Right lobe of liver (tissue), 6 donors: ENCODE measurements around the gene ATCAY. TPM values are rescaled to one million over a fixed set of nuclear protein-coding genes. Genes with fewer than 3 reads are reported as not detected.

Source experiments
- ATAC-seq, 4 donors: fragments of 200-7000 bp; cut with Tn5 transposase; one replicate each; pipeline ENCODE4 v1.9.1; 2020; ENCODE audit warnings: mild to moderate bottlenecking in 4 of 4, moderate library complexity in 4 of 4
- DNase-seq, 3 donors: peaks; one replicate each; pipeline ENCODE4 v3.0.0-alpha.2; 2020
- H3K27ac ChIP-seq, 3 donors: fragments of 200-600 bp; one replicate each; pipeline ENCODE4 v1.8.0; 2022
- H3K27me3 ChIP-seq, 2 donors: fragments of 200-600 bp; one replicate each; pipeline ENCODE4 v1.8.0; 2022
- H3K36me3 ChIP-seq, 4 donors: fragments of 200-600 bp; sonication (generic) in 1 of 4; one replicate each; pipeline versions ENCODE4 v1.5.1 to v1.8.0; 2017 to 2022; ENCODE audit warnings: control low read depth in 1 of 4
- H3K4me1 ChIP-seq, 4 donors: fragments of 200-600 bp; sonication (generic) in 1 of 4; one replicate each; pipeline versions ENCODE4 v1.5.1 to v1.8.0; 2017 to 2022; ENCODE audit warnings: control low read depth in 1 of 4
- H3K4me3 ChIP-seq, 3 donors: fragments of 200-600 bp; one replicate each; pipeline ENCODE4 v1.8.0; 2022
- H3K9me3 ChIP-seq, 4 donors: fragments of 200-600 bp; sonication (generic) in 1 of 4; one replicate each; pipeline versions ENCODE4 v1.5.1 to v1.8.0; 2017 to 2022; ENCODE audit warnings: control low read depth in 1 of 4
- POLR2A ChIP-seq: fragments of 450-650 bp; IDR thresholded peaks from one replicate; pipeline ENCODE4 v1.6.1; 2017; ENCODE audit warnings: antibody characterized with exemption, mild to moderate bottlenecking
- WGBS: methylation state at CpG from one replicate; pipeline ENCODE4 v1.1.6; 2018; ENCODE audit warnings: low coverage, low lambda C conversion rate; ENCODE audit not compliant: insufficient coverage; ENCODE audit errors: missing lambda C conversion rate; 5-methylcytosine and 5-hydroxymethylcytosine counted together
- intact Hi-C, 2 donors: fragments of 100-400 bp; cut with DNase I; formaldehyde crosslinking; loops; one replicate each; pipeline versions ENCODE4 v1.11.2 to v1.14.1; 2022
- total RNA-seq, 6 experiments: library from RNA; depleted of rRNA in 2 of 6; stranded (reverse); fragments of >200 nt in 2 of 6; fragmentation: NEBNext Ultra II Directional in 3 of 6; extraction: Animal tissue kit (Norgen Biotek cat#: 25700) in 3 of 6; gene quantifications; one replicate each; pipeline versions ENCODE4 v1.1.0 to v1.2.4, GENCODE V29; 2016 to 2023
- TF ChIP-seq, protein P1 (sequence below), 4 donors: fragments of 200-600 bp in 3 of 4; fragments of 450-650 bp in 1 of 4; IDR thresholded peaks; one replicate each; pipeline versions ENCODE4 v1.5.1 to v1.8.0; 2016 to 2022; ENCODE audit warnings: antibody characterized with exemption in 4 of 4, mild to moderate bottlenecking in 2 of 4
- donor health status: DM: no; HTN: yes; CAD: no.
- donor health status: DM: no; HTN: no; CAD: no.
- donor health status: DM: no; HTN: no; CAD: no.
- donor health status: DM: no; HTN: yes; CAD: no.
- donor health status: DM: no; HTN: yes; CAD: no.

Gene ATCAY
- total RNA-seq, 6 experiments from 2014 or later, result not detected

DNA sequence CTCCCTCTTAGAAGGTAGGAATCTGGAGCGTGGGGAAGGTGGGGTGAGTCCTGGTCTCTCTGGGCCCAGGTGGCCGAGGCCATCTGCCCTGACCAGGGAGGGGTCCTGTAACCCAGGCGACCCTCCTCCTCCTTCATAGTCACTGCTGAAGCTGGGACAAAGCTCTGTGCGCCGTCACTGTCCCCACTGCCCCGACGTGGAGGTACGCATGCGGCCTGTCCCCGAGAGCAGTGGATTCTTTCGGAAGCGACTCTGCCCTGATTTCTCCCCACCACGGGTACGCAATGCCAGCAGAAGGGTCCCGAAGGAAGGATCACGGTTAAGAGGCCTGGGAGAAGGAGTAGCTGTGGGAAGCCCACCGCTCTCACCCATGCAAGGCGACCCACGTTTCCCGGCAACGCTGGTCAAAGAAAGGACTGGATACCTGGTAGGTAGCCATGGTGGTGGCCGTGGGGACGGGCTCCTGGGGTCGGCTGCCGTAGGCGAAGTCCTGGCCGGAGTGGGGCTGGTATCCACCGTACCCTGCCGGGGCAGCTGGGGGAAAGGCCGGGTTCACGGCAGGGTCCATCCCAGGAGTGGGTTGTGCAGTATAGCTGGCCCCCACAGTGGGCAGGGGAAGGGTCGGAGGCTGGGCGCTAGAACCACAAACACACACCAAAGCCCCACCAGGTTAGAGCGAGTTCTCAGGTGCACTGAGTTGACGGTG lies 46.0 kb upstream of the ATCAY start:
- WGBS, result 100% methylated on average over 2 of the region's 35 CpGs
- TF ChIP-seq, protein P1, sequence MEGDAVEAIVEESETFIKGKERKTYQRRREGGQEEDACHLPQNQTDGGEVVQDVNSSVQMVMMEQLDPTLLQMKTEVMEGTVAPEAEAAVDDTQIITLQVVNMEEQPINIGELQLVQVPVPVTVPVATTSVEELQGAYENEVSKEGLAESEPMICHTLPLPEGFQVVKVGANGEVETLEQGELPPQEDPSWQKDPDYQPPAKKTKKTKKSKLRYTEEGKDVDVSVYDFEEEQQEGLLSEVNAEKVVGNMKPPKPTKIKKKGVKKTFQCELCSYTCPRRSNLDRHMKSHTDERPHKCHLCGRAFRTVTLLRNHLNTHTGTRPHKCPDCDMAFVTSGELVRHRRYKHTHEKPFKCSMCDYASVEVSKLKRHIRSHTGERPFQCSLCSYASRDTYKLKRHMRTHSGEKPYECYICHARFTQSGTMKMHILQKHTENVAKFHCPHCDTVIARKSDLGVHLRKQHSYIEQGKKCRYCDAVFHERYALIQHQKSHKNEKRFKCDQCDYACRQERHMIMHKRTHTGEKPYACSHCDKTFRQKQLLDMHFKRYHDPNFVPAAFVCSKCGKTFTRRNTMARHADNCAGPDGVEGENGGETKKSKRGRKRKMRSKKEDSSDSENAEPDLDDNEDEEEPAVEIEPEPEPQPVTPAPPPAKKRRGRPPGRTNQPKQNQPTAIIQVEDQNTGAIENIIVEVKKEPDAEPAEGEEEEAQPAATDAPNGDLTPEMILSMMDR (IDR thresholded peaks at IDR 0.05), result no peak
- TF ChIP-seq POLR2A, result no peak
- H3K27ac ChIP-seq, result no peak overlapping the region
- H3K27me3 ChIP-seq, result no peaks in the 10 kb centered on the region
- no peak overlapping the region for H3K4me3 ChIP-seq
- intact Hi-C loops, result no loop called here
- H3K4me1 ChIP-seq, result no peaks in the 10 kb centered on the region
- no peaks in the 10 kb centered on the region for H3K36me3 ChIP-seq
- no peaks in the 10 kb centered on the region for H3K9me3 ChIP-seq
- no peak for ATAC-seq
- DNase-seq, result no peak

DNA sequence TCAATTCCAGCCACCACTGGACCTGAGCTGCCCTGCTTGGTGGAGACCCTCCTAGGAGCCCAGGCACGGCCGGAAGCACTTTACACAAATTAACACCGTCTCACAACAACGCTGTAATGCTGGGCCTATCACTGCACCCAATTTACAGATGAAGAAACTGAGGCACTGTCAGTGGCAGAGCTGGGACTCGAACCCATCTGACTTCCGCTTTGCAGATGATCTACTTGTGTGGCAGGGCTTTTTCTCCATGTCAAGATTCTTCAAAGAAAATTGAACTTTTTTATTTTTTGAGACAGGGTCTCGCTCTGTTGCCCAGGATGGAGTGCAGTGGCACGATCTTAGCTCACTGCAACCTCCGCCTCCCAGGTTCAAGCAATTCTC lies 45.4 kb upstream of the ATCAY start:
- no peaks in the 10 kb centered on the region for H3K27me3 ChIP-seq
- no peaks in the 10 kb centered on the region for H3K4me1 ChIP-seq
- intact Hi-C loops, result no loop called here
- DNase-seq, result no peak
- ATAC-seq, result no peak
- no peak overlapping the region for H3K4me3 ChIP-seq
- TF ChIP-seq, protein P1 (IDR thresholded peaks at IDR 0.05), result no peak
- TF ChIP-seq POLR2A, result no peak
- H3K27ac ChIP-seq, result no peak overlapping the region
- H3K36me3 ChIP-seq, result no peaks in the 10 kb centered on the region
- whole genome bisulfite sequencing, result 52% methylated on average over 3 of the region's 9 CpGs
- H3K9me3 ChIP-seq, result no peaks in the 10 kb centered on the region

DNA sequence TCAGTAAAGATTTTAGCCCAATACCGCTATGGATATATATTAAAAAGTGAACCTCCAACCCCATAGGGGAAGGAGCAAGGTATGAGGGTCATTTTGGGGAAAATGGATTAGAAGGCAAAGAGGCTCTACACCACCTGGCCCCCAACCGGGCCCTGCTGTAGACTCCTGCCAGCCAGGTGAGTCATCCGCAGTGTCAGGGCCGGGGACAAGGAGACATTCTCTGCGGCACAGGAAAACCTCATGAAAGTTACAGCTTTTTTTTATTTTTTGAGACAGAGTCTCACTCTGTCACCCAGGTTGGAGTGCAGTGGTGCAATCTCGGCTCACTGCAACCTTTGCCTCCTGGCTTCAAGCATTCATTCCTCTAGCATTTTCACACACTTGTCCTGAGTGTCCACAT lies 43.6 kb upstream of the ATCAY start:
- H3K27ac ChIP-seq, result no peak overlapping the region
- H3K9me3 ChIP-seq, result no peaks in the 10 kb centered on the region
- no peaks in the 10 kb centered on the region for H3K36me3 ChIP-seq
- 100% methylated on average over 1 of the region's 6 CpGs for WGBS
- H3K27me3 ChIP-seq, result no peaks in the 10 kb centered on the region
- TF ChIP-seq, protein P1 (IDR thresholded peaks at IDR 0.05), result no peak
- DNase-seq (no peak), ATAC-seq (no peak)
- H3K4me3 ChIP-seq, result no peak overlapping the region
- intact Hi-C loops, result no loop called here
- H3K4me1 ChIP-seq, result no peaks in the 10 kb centered on the region

DNA sequence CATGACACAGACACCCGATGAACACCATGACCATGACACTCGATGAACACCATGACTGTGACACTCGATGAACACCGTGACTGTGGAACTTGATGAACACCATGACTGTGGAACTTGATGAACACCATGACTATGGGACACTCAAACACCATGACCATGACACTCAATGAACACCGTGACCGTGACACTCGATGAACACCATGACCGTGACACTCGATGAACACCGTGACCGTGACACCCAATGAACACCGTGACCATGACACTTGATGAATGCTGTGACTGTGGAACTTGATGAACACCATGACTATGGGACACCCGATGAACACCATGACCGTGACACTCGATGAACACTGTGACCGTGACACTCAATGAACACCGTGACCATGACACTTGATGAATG lies 43.2 kb upstream of the ATCAY start:
- ATAC-seq, result no peak
- H3K4me3 ChIP-seq, result no peak overlapping the region
- H3K36me3 ChIP-seq, result no peaks in the 10 kb centered on the region
- 88% methylated on average over 15 of the region's 17 CpGs for WGBS
- no peak overlapping the region for H3K27ac ChIP-seq
- DNase-seq, result no peak
- no peak for TF ChIP-seq POLR2A
- TF ChIP-seq, protein P1 (IDR thresholded peaks at IDR 0.05), result no peak
- H3K27me3 ChIP-seq, result no peaks in the 10 kb centered on the region
- H3K9me3 ChIP-seq, result no peaks in the 10 kb centered on the region
- H3K4me1 ChIP-seq, result no peaks in the 10 kb centered on the region
- intact Hi-C loops, result no loop called here

DNA sequence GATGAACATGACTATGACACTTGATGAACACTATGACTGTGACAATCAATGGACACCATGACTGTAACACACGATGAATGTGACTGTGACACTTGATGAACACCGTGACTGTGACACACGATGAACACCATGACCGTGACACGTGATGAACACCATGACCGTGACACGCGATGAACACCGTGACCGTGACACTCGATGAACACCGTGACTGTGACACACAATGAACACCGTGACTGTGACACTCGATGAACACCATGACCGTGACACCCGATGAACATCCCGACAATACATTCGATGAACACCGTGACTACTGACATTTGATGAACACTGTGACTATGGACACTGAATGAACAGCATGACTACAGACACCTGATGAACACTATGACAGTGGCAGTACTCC lies 42.6 kb upstream of the ATCAY start:
- H3K4me1 ChIP-seq, result no peaks in the 10 kb centered on the region
- TF ChIP-seq POLR2A, result no peak
- TF ChIP-seq, protein P1 (IDR thresholded peaks at IDR 0.05), result no peak
- no peaks in the 10 kb centered on the region for H3K9me3 ChIP-seq
- DNase-seq (no peak), ATAC-seq (no peak)
- no peaks in the 10 kb centered on the region for H3K27me3 ChIP-seq
- WGBS, result 97% methylated on average over 13 of the region's 19 CpGs
- no peak overlapping the region for H3K4me3 ChIP-seq
- H3K36me3 ChIP-seq, result no peaks in the 10 kb centered on the region
- intact Hi-C loops, result no loop called here
- no peak overlapping the region for H3K27ac ChIP-seq
